ENCODE measurements around the gene DMRT1.
A peak's percentile ranks its signal among the peaks of the same experiment; 100 is the strongest.

Gene DMRT1

GRCh38 chr9:892123-892522 lies 50.6 kb downstream of the DMRT1 start:
- no peaks in the 10 kb centered on the region for H3K36me3 ChIP-seq
- H3K9me3 ChIP-seq = no peaks in the 10 kb centered on the region
- TF ChIP-seq CTCF (IDR thresholded peaks at IDR 0.05; ENCODE audit: low read depth, low read length) = peak; percentile 12; the same call in 1 of the 2 replicates
- no peak for DNase-seq
- no peaks in the 10 kb centered on the region for H3K27me3 ChIP-seq
- no peaks in the 10 kb centered on the region for H3K4me1 ChIP-seq
- H3K4me3 ChIP-seq (ENCODE audit: low read depth, low read length) = no peak overlapping the region

- Histone ChIP-seq H3K9me3 (no peaks in the 10 kb centered on the region), H3K4me3 (ENCODE audit: low read depth, low read length) (no peak overlapping the region), H3K36me3 (no peaks in the 10 kb centered on the region), H3K4me1 (no peaks in the 10 kb centered on the region), H3K27me3 (peaks cover 1% of the 10 kb centered on the region)
- DNase-seq = no peak
- no peak for TF ChIP-seq CTCF (IDR thresholded peaks at IDR 0.05; ENCODE audit: low read depth, low read length)
These were observed 51.6 kb downstream of the DMRT1 start for GRCh38 chr9:893115-893514.

GRCh38 chr9:893843-894420 lies 52.4 kb downstream of the DMRT1 start:
- Histone ChIP-seq H3K4me1 (no peaks in the 10 kb centered on the region), H3K4me3 (ENCODE audit: low read depth, low read length) (no peak overlapping the region), H3K9me3 (no peaks in the 10 kb centered on the region), H3K36me3 (no peaks in the 10 kb centered on the region), H3K27me3 (peaks cover 7% of the 10 kb centered on the region)
- peak; percentile 41 for DNase-seq
- peak; percentile 68 for TF ChIP-seq CTCF (IDR thresholded peaks at IDR 0.05; ENCODE audit: low read depth, low read length)

- Histone ChIP-seq H3K27me3 (peaks cover 13% of the 10 kb centered on the region), H3K36me3 (no peaks in the 10 kb centered on the region), H3K9me3 (no peaks in the 10 kb centered on the region), H3K4me1 (no peaks in the 10 kb centered on the region), H3K4me3 (ENCODE audit: low read depth, low read length) (no peak overlapping the region)
- DNase-seq = no peak
- TF ChIP-seq CTCF (IDR thresholded peaks at IDR 0.05; ENCODE audit: low read depth, low read length) = no peak
These were observed 58.1 kb downstream of the DMRT1 start for GRCh38 chr9:899440-900184.

- DNase-seq = no peak
- no peaks in the 10 kb centered on the region for H3K36me3 ChIP-seq
- TF ChIP-seq CTCF (IDR thresholded peaks at IDR 0.05; ENCODE audit: low read depth, low read length) = no peak
- no peak overlapping the region for H3K4me3 ChIP-seq (ENCODE audit: low read depth, low read length)
- H3K9me3 ChIP-seq = no peaks in the 10 kb centered on the region
- peaks cover 23% of the 10 kb centered on the region for H3K27me3 ChIP-seq
- no peaks in the 10 kb centered on the region for H3K4me1 ChIP-seq
These were observed 62.4 kb downstream of the DMRT1 start for GRCh38 chr9:903886-904285.

GRCh38 chr9:905906-906305 lies 64.4 kb downstream of the DMRT1 start:
- no peak for DNase-seq
- no peak for TF ChIP-seq CTCF (IDR thresholded peaks at IDR 0.05; ENCODE audit: low read depth, low read length)
- no peaks in the 10 kb centered on the region for H3K4me1 ChIP-seq
- H3K9me3 ChIP-seq = no peaks in the 10 kb centered on the region
- H3K4me3 ChIP-seq (ENCODE audit: low read depth, low read length) = no peak overlapping the region
- H3K36me3 ChIP-seq = no peaks in the 10 kb centered on the region
- H3K27me3 ChIP-seq = peaks cover 29% of the 10 kb centered on the region

Measured in BE2C (cell line).